ENCODE measurements around the gene EXOC2. TPM values are rescaled to one million over a fixed set of nuclear protein-coding genes. Genes with fewer than 3 reads are reported as not detected.

EXOC2 gene
- total RNA-seq, 4 donors from 2014 or later: 17.8 to 24.8 (median 21.4) TPM

- H3K4me1 ChIP-seq: no peaks in the 10 kb centered on the region
- DNase-seq: no peak
- H3K27me3 ChIP-seq: no peaks in the 10 kb centered on the region
- H3K9me3 ChIP-seq: no peaks in the 10 kb centered on the region
- intact Hi-C loops (cut with DNase I): no loop called here
- WGBS, 2 donors: 91 to 94% methylated on average over 9 to 10 of the region's 15 CpGs
- TF ChIP-seq CTCF (IDR thresholded peaks at IDR 0.05) (no peak), POLR2A (IDR thresholded peaks at IDR 0.05) (no peak)
- no peak overlapping the region for H3K4me3 ChIP-seq
- H3K36me3 ChIP-seq: peaks cover 0 to 24% (median 0%) of the 10 kb centered on the region in 3 donors
- H3K27ac ChIP-seq: no peak overlapping the region
Observed at GRCh38 chr6:513058-513457, 179.9 kb downstream of the EXOC2 start.

GRCh38 chr6:511488-512137 is 181.3 kb downstream of the EXOC2 start:
- Histone ChIP-seq H3K27me3 (no peaks in the 10 kb centered on the region), H3K36me3 (peaks cover 0 to 24% (median 0%) of the 10 kb centered on the region in 3 donors), H3K9me3 (no peaks in the 10 kb centered on the region), H3K4me3 (no peak overlapping the region), H3K27ac (no peak overlapping the region), H3K4me1 (no peaks in the 10 kb centered on the region)
- WGBS, 2 donors: 86 to 92% methylated on average over 12 of the region's 12 CpGs
- intact Hi-C loops (cut with DNase I): no loop called here
- DNase-seq: no peak
- TF ChIP-seq POLR2A (IDR thresholded peaks at IDR 0.05): no peak
- TF ChIP-seq CTCF (IDR thresholded peaks at IDR 0.05): no peak

GRCh38 chr6:509676-510075 is 183.3 kb downstream of the EXOC2 start:
- Histone ChIP-seq H3K27ac (no peak overlapping the region), H3K27me3 (no peaks in the 10 kb centered on the region), H3K4me3 (no peak overlapping the region), H3K36me3 (peaks cover 0 to 14% (median 4%) of the 10 kb centered on the region in 3 donors), H3K9me3 (no peaks in the 10 kb centered on the region), H3K4me1 (no peaks in the 10 kb centered on the region)
- WGBS, 2 donors: 84 to 86% methylated on average over 4 of the region's 4 CpGs
- no peak for TF ChIP-seq POLR2A (IDR thresholded peaks at IDR 0.05)
- no peak for TF ChIP-seq CTCF (IDR thresholded peaks at IDR 0.05)
- no peak for DNase-seq
- intact Hi-C loops (cut with DNase I): no loop called here

GRCh38 chr6:508614-509013 is 184.3 kb downstream of the EXOC2 start:
- Histone ChIP-seq H3K27me3 (no peaks in the 10 kb centered on the region), H3K4me1 (no peaks in the 10 kb centered on the region), H3K4me3 (no peak overlapping the region), H3K36me3 (peaks cover 0 to 25% (median 4%) of the 10 kb centered on the region in 3 donors), H3K27ac (no peak overlapping the region), H3K9me3 (no peaks in the 10 kb centered on the region)
- WGBS, 2 donors: 87 to 94% methylated on average over 3 of the region's 3 CpGs
- no peak for DNase-seq
- TF ChIP-seq CTCF (IDR thresholded peaks at IDR 0.05) (no peak), POLR2A (IDR thresholded peaks at IDR 0.05) (no peak)
- intact Hi-C loops (cut with DNase I): no loop called here

GRCh38 chr6:508006-508405 is 184.9 kb downstream of the EXOC2 start:
- Histone ChIP-seq H3K9me3 (no peaks in the 10 kb centered on the region), H3K27me3 (no peaks in the 10 kb centered on the region), H3K36me3 (peaks cover 0 to 26% (median 4%) of the 10 kb centered on the region in 3 donors), H3K4me1 (no peaks in the 10 kb centered on the region), H3K4me3 (no peak overlapping the region), H3K27ac (no peak overlapping the region)
- intact Hi-C loops (cut with DNase I): no loop called here
- WGBS, 2 donors: 96 to 97% methylated on average over 8 to 9 of the region's 9 CpGs
- no peak for DNase-seq
- TF ChIP-seq POLR2A (IDR thresholded peaks at IDR 0.05) (no peak), CTCF (IDR thresholded peaks at IDR 0.05) (no peak)
